Thoracic aorta (tissue), 2 donors: ENCODE data around the gene CUX1. TPM values are rescaled to one million over a fixed set of nuclear protein-coding genes. Genes with fewer than 3 reads are reported as not detected.

Experiments
- ATAC-seq: fragments of 150-250 bp; one replicate; pipeline ENCODE4 v1.8.0; 2017; ENCODE audit warnings: low read depth; ENCODE audit not compliant: insufficient number of reproducible peaks, low FRiP score
- DNase-seq: peaks from one replicate; pipeline ENCODE4 v3.0.0-alpha.2; 2020; ENCODE audit warnings: low spot score
- H3K27ac ChIP-seq, 2 donors: fragments of 200-600 bp; sonication (generic); 1 replicate in 1 of 2; 2 replicates in 1 of 2; pipeline ENCODE4 v1.5.1; 2016; ENCODE audit warnings: mild to moderate bottlenecking in 2 of 2, moderate library complexity in 2 of 2
- H3K27me3 ChIP-seq: fragments of 200-600 bp; sonication (generic); replicated peaks from 2 replicates; pipeline ENCODE4 v1.6.0; 2016; ENCODE audit warnings: mild to moderate bottlenecking; ENCODE audit not compliant: insufficient read depth
- H3K36me3 ChIP-seq: fragments of 200-600 bp; sonication (generic); one replicate; pipeline ENCODE4 v1.5.1; 2016
- H3K4me1 ChIP-seq, 2 donors: fragments of 200-600 bp; sonication (generic); 1 replicate in 1 of 2; 2 replicates in 1 of 2; pipeline versions ENCODE4 v1.5.1 to v1.6.0; 2016; ENCODE audit warnings: low read depth in 2 of 2, mild to moderate bottlenecking in 1 of 2; ENCODE audit not compliant: control insufficient read depth in 1 of 2
- H3K4me3 ChIP-seq: fragments of 200-600 bp; sonication (generic); 2 replicates; pipeline ENCODE4 v1.5.1; 2016; ENCODE audit warnings: mild to moderate bottlenecking
- H3K9me3 ChIP-seq: fragments of 200-600 bp; sonication (generic); 2 replicates; pipeline ENCODE4 v1.5.1; 2016
- CTCF ChIP-seq: fragments of 200-600 bp; sonication (generic); IDR thresholded peaks from one replicate; pipeline ENCODE4 v1.5.1; 2019; ENCODE audit warnings: antibody characterized with exemption
- total RNA-seq, 2 donors: library from RNA; depleted of rRNA; stranded (reverse); fragments of >200 nt; gene quantifications; one replicate each; pipeline versions ENCODE4 v1.1.0 to v1.2.3, GENCODE V29; 2016

Gene CUX1
- total RNA-seq, 2 donors from 2014 or later = 85.0 to 179 TPM

DNA sequence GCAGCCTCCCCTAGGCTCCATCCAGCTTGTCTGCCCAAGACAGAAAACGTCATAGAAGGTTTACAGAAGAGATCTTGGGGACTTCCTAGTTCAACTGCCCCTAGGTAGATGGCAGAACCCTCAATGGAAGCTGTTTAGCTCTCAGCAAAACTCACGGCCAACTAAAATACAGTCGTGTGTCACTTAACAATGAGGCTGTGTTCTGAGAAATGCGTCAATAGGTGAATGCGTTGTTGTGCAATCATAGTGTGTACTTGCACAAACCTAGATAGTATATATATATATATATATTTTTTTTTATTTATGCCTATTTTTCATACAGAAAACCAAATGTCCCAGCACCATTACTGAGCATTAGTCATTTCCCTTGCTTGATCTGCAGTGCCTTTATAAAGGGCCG, 368.9 kb downstream of the CUX1 start:
- DNase-seq (no peak), ATAC-seq (no peak)
- Histone ChIP-seq H3K4me1 (no peaks in the 10 kb centered on the region), H3K36me3 (peaks cover 32% of the 10 kb centered on the region), H3K9me3 (no peaks in the 10 kb centered on the region), H3K4me3 (no peak overlapping the region), H3K27me3 (no peaks in the 10 kb centered on the region), H3K27ac (no peak overlapping the region)
- no peak for TF ChIP-seq CTCF

GRCh38 chr7:102188746-102189145, 371.3 kb downstream of the CUX1 start:
- Histone ChIP-seq H3K27ac (no peak overlapping the region), H3K9me3 (no peaks in the 10 kb centered on the region), H3K36me3 (peaks cover 34% of the 10 kb centered on the region), H3K27me3 (no peaks in the 10 kb centered on the region), H3K4me1 (no peaks in the 10 kb centered on the region), H3K4me3 (no peak overlapping the region)
- no peak for DNase-seq
- ATAC-seq = no peak
- TF ChIP-seq CTCF = no peak

GRCh38 chr7:102189756-102190155, 372.3 kb downstream of the CUX1 start:
- DNase-seq (no peak), ATAC-seq (no peak)
- Histone ChIP-seq H3K27me3 (no peaks in the 10 kb centered on the region), H3K9me3 (no peaks in the 10 kb centered on the region), H3K27ac (no peak overlapping the region), H3K4me3 (no peak overlapping the region), H3K4me1 (no peaks in the 10 kb centered on the region), H3K36me3 (peaks cover 43% of the 10 kb centered on the region)
- TF ChIP-seq CTCF = no peak

DNA sequence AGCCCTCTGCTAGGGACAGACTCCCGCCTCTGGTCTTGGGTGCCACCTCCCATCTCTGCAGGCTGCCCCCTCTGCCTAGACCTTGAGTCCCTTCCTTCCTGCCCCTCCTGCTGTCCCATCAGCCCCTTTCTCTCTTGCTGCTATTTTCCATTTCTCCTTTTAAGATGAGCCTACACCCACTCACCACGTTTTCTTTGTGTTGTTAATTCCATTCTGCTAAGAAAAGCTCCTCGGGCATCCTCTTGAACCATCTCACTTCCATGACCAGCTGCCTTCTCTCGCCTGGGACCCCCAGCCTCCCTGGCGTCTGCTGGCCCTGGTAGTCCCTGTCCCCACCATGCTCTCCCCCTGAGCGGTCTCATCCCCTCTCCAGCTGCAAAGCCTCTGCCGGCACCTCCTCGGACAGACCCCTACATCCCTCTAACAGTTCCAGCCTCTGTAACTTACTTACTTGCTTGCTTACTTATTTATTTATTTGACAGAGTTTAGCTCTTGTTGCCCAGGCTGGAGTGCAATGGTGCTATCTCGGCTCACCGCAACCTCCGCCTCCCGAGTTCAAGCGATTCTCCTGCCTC, 373.4 kb downstream of the CUX1 start:
- H3K27me3 ChIP-seq = no peaks in the 10 kb centered on the region
- peaks cover 37% of the 10 kb centered on the region for H3K36me3 ChIP-seq
- no peak for DNase-seq
- H3K27ac ChIP-seq = no peak overlapping the region
- H3K4me1 ChIP-seq = no peaks in the 10 kb centered on the region
- H3K4me3 ChIP-seq = no peak overlapping the region
- no peak for TF ChIP-seq CTCF
- H3K9me3 ChIP-seq = no peaks in the 10 kb centered on the region
- no peak for ATAC-seq

- ATAC-seq = no peak
- no peak for DNase-seq
- Histone ChIP-seq H3K9me3 (no peaks in the 10 kb centered on the region), H3K4me1 (no peaks in the 10 kb centered on the region), H3K27me3 (no peaks in the 10 kb centered on the region), H3K36me3 (peaks cover 42% of the 10 kb centered on the region), H3K27ac (no peak overlapping the region), H3K4me3 (no peak overlapping the region)
- no peak for TF ChIP-seq CTCF
Measured at GRCh38 chr7:102191556-102192379, 374.3 kb downstream of the CUX1 start.
